ENCODE data around the gene SMIM20. TPM values are rescaled to one million over a fixed set of nuclear protein-coding genes. Genes with fewer than 3 reads are reported as not detected.

SMIM20 gene
- total and polyA plus RNA-seq, 9 donors: 25.4 to 46.9 (median 28.7) TPM

DNA sequence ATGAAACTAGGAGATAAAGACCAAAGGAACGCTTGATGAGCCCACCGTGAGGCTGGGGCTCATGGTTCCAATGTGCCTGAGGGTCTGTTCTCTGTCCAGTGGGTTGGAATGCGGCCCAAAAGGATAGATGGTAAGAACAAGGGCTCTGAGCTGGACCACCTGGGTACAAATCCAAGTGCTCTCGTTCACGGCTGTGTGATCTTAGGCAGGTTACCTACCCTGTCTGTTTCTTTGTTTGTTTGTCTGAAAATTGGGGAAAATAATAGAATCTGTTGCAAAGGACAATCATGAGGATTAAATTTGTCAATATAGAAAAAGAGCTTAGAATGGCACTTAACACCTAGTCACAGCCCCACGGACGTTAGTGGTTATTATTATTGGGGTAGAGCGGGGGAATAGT is 36.0 kb downstream of the SMIM20 start:
- 82 to 85% (median 84%) methylated on average over 8 of the region's 8 CpGs for WGBS, 3 donors
- Histone ChIP-seq H3K27ac (no peak overlapping the region), H3K27me3 (no peaks in the 10 kb centered on the region), H3K9me3 (no peaks in the 10 kb centered on the region), H3K36me3 (no peaks in the 10 kb centered on the region), H3K4me3 (no peak overlapping the region), H3K4me1 (ENCODE audit: insufficient read depth) (no peaks in the 10 kb centered on the region)
- no peak for DNase-seq
- intact Hi-C loops (cut with DNase I): loop anchor here in 1 of 4 donors (5.0 kb wide), 1 partner anchor 283 kb away; no protein-coding TSS in a partner anchor
- no peak for TF ChIP-seq POLR2A (IDR thresholded peaks at IDR 0.05)
- TF ChIP-seq, protein P1, sequence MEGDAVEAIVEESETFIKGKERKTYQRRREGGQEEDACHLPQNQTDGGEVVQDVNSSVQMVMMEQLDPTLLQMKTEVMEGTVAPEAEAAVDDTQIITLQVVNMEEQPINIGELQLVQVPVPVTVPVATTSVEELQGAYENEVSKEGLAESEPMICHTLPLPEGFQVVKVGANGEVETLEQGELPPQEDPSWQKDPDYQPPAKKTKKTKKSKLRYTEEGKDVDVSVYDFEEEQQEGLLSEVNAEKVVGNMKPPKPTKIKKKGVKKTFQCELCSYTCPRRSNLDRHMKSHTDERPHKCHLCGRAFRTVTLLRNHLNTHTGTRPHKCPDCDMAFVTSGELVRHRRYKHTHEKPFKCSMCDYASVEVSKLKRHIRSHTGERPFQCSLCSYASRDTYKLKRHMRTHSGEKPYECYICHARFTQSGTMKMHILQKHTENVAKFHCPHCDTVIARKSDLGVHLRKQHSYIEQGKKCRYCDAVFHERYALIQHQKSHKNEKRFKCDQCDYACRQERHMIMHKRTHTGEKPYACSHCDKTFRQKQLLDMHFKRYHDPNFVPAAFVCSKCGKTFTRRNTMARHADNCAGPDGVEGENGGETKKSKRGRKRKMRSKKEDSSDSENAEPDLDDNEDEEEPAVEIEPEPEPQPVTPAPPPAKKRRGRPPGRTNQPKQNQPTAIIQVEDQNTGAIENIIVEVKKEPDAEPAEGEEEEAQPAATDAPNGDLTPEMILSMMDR (IDR thresholded peaks at IDR 0.05): no peak
- TF ChIP-seq EP300 (IDR thresholded peaks at IDR 0.05): no peak

DNA sequence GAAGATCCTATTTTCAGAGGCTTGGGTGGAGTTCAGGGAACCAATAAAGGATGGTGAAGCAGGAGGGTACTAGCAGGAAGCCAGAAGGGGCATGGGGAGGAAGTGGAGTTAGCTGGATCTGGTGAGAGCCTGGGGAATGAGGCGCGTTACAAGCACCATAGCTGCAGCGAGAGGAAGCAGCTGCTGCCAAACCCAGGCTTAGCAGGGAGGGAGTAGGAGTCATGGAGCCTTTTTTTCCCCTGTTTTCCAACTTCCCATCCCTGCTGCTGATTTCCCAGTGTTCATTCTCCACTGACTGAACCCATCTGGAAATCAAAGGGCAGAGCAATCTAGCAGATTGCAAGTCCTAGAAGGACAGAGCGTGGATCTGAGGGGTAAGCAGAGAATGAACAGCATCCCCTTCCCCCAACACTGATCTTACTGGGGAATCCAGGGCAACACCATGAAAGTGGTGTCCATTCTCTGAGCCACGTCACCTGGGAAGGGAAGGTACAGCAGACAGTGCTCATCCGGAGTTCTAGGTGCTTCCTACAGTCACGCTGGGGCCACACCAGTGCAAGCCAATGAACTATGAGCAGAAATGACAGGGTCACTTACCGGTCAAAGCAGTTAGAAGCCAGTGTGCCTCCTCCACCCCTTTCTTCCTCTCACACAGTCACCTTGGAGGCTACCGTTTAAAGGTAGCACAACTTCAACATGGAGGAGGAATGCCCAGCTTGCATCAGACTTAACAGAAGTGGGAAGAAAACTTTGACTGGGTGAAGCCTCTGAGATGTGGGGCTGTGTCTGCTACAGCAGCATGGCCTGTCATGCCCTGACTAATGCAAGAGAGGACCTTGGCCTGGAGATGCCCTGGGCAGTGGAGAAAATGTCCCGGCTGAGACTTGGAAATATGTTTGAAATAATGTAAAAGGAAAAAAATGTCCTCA is 36.7 kb downstream of the SMIM20 start:
- TF ChIP-seq, protein P1 (IDR thresholded peaks at IDR 0.05): no peak
- TF ChIP-seq POLR2A (IDR thresholded peaks at IDR 0.05) (no peak), EP300 (IDR thresholded peaks at IDR 0.05) (no peak)
- DNase-seq: no peak
- WGBS, 3 donors: 42 to 51% (median 45%) methylated on average over 10 of the region's 10 CpGs
- Histone ChIP-seq H3K36me3 (no peaks in the 10 kb centered on the region), H3K27ac (no peak overlapping the region), H3K4me3 (no peak overlapping the region), H3K9me3 (no peaks in the 10 kb centered on the region), H3K27me3 (no peaks in the 10 kb centered on the region), H3K4me1 (ENCODE audit: insufficient read depth) (no peaks in the 10 kb centered on the region)
- intact Hi-C loops (cut with DNase I): loop anchor here in 1 of 4 donors (5.0 kb wide), 1 partner anchor 283 kb away; no protein-coding TSS in a partner anchor

DNA sequence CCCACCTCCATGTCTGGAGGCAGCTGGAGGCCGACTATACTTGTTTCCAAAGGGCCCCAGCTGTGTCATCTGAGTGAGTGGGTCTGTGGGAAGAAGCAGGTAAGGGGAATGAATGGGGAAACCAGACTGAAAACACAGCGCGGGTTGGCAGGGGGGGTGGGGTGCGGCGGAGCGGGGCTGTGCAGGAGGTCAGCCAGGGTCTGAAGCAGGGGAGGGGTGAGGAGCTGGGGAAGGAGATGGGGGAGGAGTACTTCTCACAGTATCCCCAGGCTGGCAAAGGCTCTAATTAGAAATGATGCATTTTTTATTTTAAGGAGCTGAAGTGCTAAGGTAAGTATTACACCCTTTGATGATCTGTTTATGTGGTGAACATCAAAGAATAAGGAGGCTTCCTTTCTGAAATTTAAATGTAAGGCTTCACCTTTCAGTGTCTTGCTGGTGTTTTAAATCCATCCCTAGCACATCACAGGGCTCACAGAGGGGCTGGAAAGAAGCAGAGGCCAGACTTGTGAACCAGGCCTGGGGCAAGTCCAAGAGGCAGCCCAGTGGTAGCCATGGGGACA is 37.5 kb downstream of the SMIM20 start:
- Histone ChIP-seq H3K36me3 (no peaks in the 10 kb centered on the region), H3K4me1 (ENCODE audit: insufficient read depth) (no peaks in the 10 kb centered on the region), H3K9me3 (no peaks in the 10 kb centered on the region), H3K27me3 (no peaks in the 10 kb centered on the region), H3K4me3 (no peak overlapping the region), H3K27ac (no peak overlapping the region)
- 38 to 49% (median 47%) methylated on average over 6 of the region's 6 CpGs for WGBS, 3 donors
- TF ChIP-seq, protein P1 (IDR thresholded peaks at IDR 0.05): no peak
- no peak for TF ChIP-seq POLR2A (IDR thresholded peaks at IDR 0.05)
- no peak for TF ChIP-seq EP300 (IDR thresholded peaks at IDR 0.05)
- intact Hi-C loops (cut with DNase I): loop anchor here in 1 of 4 donors (5.0 kb wide), 1 partner anchor 284 kb away; no protein-coding TSS in a partner anchor
- no peak for DNase-seq

DNA sequence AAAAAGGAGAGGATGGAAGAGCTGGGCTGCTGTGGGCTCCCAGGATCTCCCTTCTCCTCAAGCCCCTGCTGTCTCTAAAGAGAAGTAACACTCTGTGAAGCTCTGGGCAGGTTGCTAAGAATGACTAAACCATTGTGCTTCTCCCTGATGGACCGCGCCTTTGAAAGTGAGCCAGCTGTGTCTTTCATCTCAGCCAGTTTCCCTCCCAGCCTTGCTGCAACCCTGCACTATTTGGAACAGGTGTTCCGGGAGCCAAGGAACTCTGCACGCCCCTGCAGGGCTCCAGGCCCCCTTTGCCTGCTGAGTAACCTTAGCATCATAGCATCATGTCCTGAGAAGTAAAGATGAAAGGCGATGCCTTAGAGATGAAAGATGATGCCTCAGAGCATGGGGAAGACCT is 39.7 kb downstream of the SMIM20 start:
- DNase-seq: no peak
- Histone ChIP-seq H3K4me1 (ENCODE audit: insufficient read depth) (no peaks in the 10 kb centered on the region), H3K9me3 (no peaks in the 10 kb centered on the region), H3K4me3 (no peak overlapping the region), H3K27me3 (no peaks in the 10 kb centered on the region), H3K27ac (no peak overlapping the region), H3K36me3 (no peaks in the 10 kb centered on the region)
- 40 to 46% (median 44%) methylated on average over 5 of the region's 5 CpGs for WGBS, 3 donors
- TF ChIP-seq POLR2A (IDR thresholded peaks at IDR 0.05) (no peak), EP300 (IDR thresholded peaks at IDR 0.05) (no peak)
- TF ChIP-seq, protein P1 (IDR thresholded peaks at IDR 0.05): no peak
- intact Hi-C loops (cut with DNase I): loop anchor here in 1 of 4 donors (5.0 kb wide), 1 partner anchor 286 kb away; no protein-coding TSS in a partner anchor

Measured in ovary (tissue), 9 donors.